Colonic mucosa (tissue), 4 donors: ENCODE data around the gene DCAF15. TPM values are rescaled to one million over a fixed set of nuclear protein-coding genes. Genes with fewer than 3 reads are reported as not detected.

ENCODE experiments used
- DNase-seq: peaks from one replicate; pipeline ENCODE4 v3.0.0-alpha.2; 2020
- H3K27ac ChIP-seq: fragments of 200-600 bp; one replicate; pipeline ENCODE4 v1.8.0; 2021
- H3K27me3 ChIP-seq: fragments of 200-600 bp; one replicate; pipeline ENCODE4 v1.8.0; 2021
- H3K36me3 ChIP-seq: fragments of 200-600 bp; one replicate; pipeline ENCODE4 v1.8.0; 2021
- H3K4me1 ChIP-seq: fragments of 200-600 bp; one replicate; pipeline ENCODE4 v1.8.0; 2021; ENCODE audit warnings: mild to moderate bottlenecking
- H3K4me3 ChIP-seq: fragments of 200-600 bp; one replicate; pipeline ENCODE4 v1.8.0; 2021
- H3K9ac ChIP-seq, 2 donors: one replicate each; pipeline ENCODE4 v1.7.0; 2013; ENCODE audit warnings: control low read depth in 2 of 2, low read depth in 2 of 2, low read length in 2 of 2
- H3K9me3 ChIP-seq: fragments of 200-600 bp; one replicate; pipeline ENCODE4 v1.8.0; 2021
- CTCF ChIP-seq: fragments of 200-600 bp; IDR thresholded peaks from one replicate; pipeline ENCODE4 v1.8.0; 2022; ENCODE audit warnings: antibody characterized with exemption, mild to moderate bottlenecking
- intact Hi-C: fragments of 100-400 bp; cut with DNase I; formaldehyde crosslinking; loops from one replicate; pipeline ENCODE4 v1.14.1; 2022
- total RNA-seq, 2 donors: library from RNA; stranded (reverse); fragmentation: NEBNext Ultra II Directional in 1 of 2; extraction: Animal tissue kit (Norgen Biotek cat#: 25700) in 1 of 2; gene quantifications; one replicate each; pipeline ENCODE4 v1.2.1, GENCODE V29; 2021
- donor health status: healthy.
- donor health status: DM: no; HTN: no; CAD: no.
- donor health status: DM: no; HTN: no; CAD: no.

The DCAF15 gene
- total RNA-seq, 2 donors from 2014 or later, result 30.2 to 55.1 TPM

- Histone ChIP-seq H3K27me3 (no peaks in the 10 kb centered on the region), H3K36me3 (no peaks in the 10 kb centered on the region), H3K27ac (peak overlapping the region; percentile 25), H3K9me3 (no peaks in the 10 kb centered on the region), H3K9ac (peak overlapping the region in 1 of 2 donors; percentile 3), H3K4me3 (no peak overlapping the region), H3K4me1 (peaks cover 8% of the 10 kb centered on the region)
- TF ChIP-seq CTCF, result no peak
- intact Hi-C loops, result no loop called here
- DNase-seq, result no peak
These were observed 50.4 kb downstream of the DCAF15 start for GRCh38 chr19:14002571-14003250.

- H3K4me1 ChIP-seq, result peaks cover 8% of the 10 kb centered on the region
- no peaks in the 10 kb centered on the region for H3K36me3 ChIP-seq
- peak overlapping the region in 1 of 2 donors; percentile 63 for H3K9ac ChIP-seq
- no peak for DNase-seq
- no peak overlapping the region for H3K4me3 ChIP-seq
- no peaks in the 10 kb centered on the region for H3K27me3 ChIP-seq
- intact Hi-C loops, result no loop called here
- no peak for TF ChIP-seq CTCF
- H3K9me3 ChIP-seq, result no peaks in the 10 kb centered on the region
- H3K27ac ChIP-seq, result peak overlapping the region; percentile 25
These were observed 51.1 kb downstream of the DCAF15 start for GRCh38 chr19:14003251-14004055.

GRCh38 chr19:14004619-14005348 lies 52.5 kb downstream of the DCAF15 start:
- no peaks in the 10 kb centered on the region for H3K36me3 ChIP-seq
- peak overlapping the region; percentile 81 to 83 for H3K9ac ChIP-seq
- TF ChIP-seq CTCF, result no peak
- peak overlapping the region; percentile 95 for H3K27ac ChIP-seq
- DNase-seq, result peak; percentile 77
- intact Hi-C loops, result no loop called here
- peak overlapping the region; percentile 68 for H3K4me3 ChIP-seq
- H3K4me1 ChIP-seq, result peaks cover 8% of the 10 kb centered on the region
- H3K27me3 ChIP-seq, result no peaks in the 10 kb centered on the region
- no peaks in the 10 kb centered on the region for H3K9me3 ChIP-seq

DNA sequence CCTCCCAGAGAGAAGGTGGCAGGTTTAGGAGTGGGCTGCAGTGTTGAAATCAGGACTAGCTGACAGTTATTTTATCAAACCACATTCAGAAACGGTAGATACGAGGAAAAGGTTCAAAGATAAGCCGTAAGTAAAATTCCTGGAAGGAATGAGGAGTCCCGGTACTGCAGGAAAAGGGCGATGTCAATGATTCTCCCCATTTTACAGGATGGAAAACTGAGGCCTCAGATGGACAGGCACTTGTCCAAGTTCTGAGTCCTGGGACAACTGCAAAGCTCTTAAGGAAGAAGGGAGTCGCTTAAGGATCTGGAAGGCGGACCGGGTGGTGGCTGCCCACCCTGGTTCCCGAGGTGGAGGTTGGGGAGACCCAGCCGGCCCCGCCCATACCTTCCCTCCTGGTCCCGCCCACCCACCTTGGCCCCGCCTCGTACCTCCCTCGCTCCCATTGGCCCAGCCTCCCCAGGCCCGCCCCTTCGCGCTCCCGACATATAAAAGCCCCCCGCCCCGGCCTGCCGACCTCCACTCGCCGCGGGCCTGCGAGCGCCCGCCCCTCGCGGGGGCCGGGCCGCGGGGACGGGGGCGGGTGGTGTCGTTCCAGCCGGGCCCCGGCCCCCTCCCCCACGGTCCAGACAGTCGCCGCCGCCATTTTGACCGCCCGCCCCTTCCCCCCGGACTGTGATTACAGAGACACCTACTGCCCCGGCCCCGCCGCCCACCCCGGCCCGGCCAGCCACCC lies 53.2 kb downstream of the DCAF15 start:
- peak; percentile 94 for DNase-seq
- H3K4me3 ChIP-seq, result peak overlapping the region; percentile 68
- no peaks in the 10 kb centered on the region for H3K9me3 ChIP-seq
- no peaks in the 10 kb centered on the region for H3K36me3 ChIP-seq
- intact Hi-C loops, result no loop called here
- TF ChIP-seq CTCF, result no peak
- H3K4me1 ChIP-seq, result peaks cover 8% of the 10 kb centered on the region
- H3K27ac ChIP-seq, result peak overlapping the region; percentile 95
- no peaks in the 10 kb centered on the region for H3K27me3 ChIP-seq
- peak overlapping the region; percentile 81 to 83 for H3K9ac ChIP-seq
